GM21825 (cell line): ENCODE data around the gene CUX1.

Source experiments
- ATAC-seq: cut with Tn5 transposase; IDR thresholded peaks from one replicate; pipeline ENCODE4 v1.9.1; 2021; ENCODE audit warnings: mild to moderate bottlenecking, moderate library complexity; ENCODE audit not compliant: unreplicated experiment

The CUX1 gene

DNA sequence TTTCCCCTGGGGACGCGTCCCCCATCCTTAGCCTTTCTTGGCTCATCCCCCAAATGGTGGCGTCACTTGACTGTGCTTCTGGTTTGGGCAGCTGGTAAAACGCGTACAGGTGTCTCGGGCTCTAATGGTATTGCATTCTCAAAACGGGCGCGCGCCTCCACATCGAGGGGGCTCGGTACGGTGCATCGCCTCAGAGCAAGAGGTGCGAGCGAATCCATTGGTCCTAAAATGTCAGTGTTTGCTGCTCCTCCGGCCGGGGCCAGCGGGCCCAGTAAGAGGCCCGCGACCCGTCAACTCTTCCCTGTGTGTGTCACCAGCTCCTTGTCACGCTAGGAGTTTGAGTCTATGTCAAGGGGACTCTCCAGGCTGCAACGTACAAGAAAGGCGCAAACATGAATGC lies 378.6 kb downstream of the CUX1 start:
- no peak for ATAC-seq

DNA sequence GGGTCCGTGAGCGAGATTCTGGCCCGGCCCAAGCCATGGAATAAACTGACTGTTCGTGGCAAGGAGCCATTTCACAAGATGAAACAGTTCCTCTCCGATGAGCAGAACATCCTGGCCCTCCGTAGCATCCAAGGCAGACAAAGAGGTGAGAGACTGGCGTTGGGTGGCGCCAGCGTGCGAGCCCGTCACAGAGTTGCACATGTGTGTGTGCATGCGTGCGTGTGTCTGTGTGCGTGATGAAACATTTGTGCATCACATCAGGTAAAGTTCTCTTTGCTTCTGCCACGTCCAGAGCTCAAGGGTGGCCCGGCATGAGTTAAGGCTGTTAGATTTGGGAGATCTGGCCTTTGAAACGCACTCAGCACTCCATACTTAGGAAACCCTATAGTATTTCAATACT lies 379.7 kb downstream of the CUX1 start:
- ATAC-seq, result no peak

DNA sequence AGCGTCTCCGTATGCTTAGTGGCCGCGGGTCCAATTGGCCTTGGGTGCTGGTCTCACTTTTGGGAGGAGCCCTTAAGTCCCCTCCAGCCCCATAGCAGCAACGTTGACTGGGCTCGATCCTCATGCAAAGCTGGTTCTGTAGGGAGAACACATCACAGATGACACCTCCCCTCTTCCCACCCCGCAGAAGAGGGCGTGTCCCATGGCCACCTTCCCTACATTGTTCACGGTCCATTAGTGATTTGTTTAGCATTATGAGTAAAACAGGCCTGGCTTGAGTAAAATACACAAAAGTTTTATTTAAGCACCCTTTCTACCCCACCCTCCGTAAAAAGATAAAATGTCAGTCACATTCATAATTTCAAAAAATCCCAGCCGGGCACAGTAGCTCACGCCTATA lies 380.2 kb downstream of the CUX1 start:
- no peak for ATAC-seq

- no peak for ATAC-seq
Observed at GRCh38 chr7:102198417-102198956, 381.1 kb downstream of the CUX1 start.

- ATAC-seq, result no peak
Observed at GRCh38 chr7:102201576-102201975, 384.1 kb downstream of the CUX1 start.

GRCh38 chr7:102202556-102202955 lies 385.1 kb downstream of the CUX1 start:
- no peak for ATAC-seq

DNA sequence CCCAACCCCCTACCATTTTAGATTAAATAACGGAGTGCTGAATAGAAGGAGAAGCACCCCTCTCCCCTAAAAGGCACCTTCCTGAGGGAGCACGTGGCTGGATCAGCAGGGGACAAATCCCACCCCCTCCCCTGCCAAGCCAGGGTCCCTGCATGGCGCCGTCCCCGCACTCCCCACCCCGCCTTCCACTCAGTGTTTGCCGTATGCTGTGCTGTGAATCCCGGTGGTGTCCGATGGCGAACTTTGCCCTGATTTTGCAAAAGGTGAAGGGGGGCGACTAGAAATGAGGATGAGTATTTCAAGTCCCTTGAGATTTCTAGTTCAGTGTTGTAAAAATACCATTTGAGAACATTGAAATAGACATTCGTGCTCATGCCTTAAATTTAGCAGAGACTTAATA lies 385.8 kb downstream of the CUX1 start:
- no peak for ATAC-seq

GRCh38 chr7:102204212-102204611 lies 386.8 kb downstream of the CUX1 start:
- ATAC-seq, result no peak

- ATAC-seq, result no peak
Observed at GRCh38 chr7:102205915-102206314, 388.5 kb downstream of the CUX1 start.

- no peak for ATAC-seq
Observed at GRCh38 chr7:102208826-102209225, 391.4 kb downstream of the CUX1 start.

GRCh38 chr7:102210787-102211186 lies 393.4 kb downstream of the CUX1 start:
- no peak for ATAC-seq

- ATAC-seq, result no peak
Observed at GRCh38 chr7:102211590-102212550, 394.4 kb downstream of the CUX1 start.

DNA sequence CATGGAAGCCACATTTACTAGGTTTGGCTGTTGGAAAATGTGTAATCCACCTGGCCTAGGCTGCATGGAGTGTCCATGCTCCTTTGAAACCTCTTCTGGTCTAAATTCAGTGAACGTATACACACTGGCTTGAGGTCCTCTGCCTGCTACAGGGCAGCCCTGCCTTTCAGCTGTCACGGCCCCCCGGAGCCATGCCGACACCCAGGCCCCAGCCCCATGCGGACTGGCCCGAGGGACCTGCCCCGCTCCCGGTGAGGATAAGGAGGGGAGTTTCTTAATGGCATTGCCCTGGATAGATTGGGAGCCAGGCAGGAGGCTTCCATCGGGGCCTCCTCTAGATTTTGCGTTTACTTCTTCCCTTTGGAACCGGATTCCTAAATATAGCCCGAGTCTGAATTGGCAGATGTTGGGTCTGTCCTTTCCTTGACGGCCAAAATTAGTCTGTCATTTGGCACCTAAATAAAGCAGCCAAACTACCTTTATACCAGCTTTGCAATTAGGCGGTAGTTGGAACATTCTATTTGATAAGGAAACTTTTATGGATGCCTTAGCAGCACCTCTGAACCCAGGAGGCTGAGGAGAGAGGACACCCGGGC lies 397.1 kb downstream of the CUX1 start:
- no peak for ATAC-seq

DNA sequence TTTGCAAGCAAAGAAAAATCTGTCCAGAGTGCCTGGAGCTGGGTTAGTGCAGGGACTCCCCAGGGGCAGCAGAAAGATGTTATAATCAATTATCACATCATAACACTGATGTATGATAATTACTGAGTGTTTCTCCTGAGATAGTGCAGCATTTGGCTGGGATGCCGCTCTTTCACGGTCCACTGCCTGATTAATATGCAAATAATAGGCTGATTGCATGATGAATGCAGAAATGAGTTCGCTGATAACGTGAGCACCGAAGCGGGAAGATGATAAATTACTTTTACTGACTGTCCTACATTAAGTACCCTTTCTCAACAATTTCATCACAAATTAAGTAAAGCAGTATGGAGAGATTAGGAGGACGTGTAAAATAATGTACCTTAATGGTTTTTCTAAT lies 397.8 kb downstream of the CUX1 start:
- ATAC-seq, result no peak

- ATAC-seq, result no peak
Observed at GRCh38 chr7:102215711-102216110, 398.3 kb downstream of the CUX1 start.

- ATAC-seq, result no peak
Observed at GRCh38 chr7:102216573-102217314, 399.3 kb downstream of the CUX1 start.

DNA sequence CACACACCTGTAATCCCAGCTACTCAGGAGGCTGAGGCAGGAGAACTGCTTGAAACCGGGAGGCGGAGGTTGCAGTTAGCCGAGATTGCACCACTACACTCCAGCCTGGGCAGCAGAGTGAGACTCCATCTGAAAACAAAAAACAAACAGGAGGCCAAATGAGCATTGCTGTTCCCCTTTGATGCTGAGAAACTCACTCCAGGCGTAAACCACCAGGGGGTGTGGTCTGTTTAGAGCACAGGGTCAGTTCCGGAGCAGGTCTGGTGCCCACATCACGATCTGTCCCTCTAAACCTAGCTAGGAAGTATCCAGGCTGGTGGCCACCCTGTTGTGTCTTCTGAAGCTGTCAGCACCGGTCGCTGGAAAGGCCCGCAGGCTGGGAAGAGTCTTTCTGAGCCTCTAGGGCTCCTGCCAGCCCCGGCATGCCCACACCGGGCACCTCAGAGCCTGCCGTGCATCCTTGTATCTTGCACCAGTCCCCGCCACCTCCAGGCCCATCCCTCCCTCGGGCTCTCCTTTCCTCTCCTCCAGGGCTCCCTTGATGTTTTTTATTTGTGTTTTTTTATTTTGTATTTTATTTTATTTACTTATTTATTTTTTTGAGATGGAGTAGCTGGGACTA lies 402.9 kb downstream of the CUX1 start:
- ATAC-seq, result no peak

- no peak for ATAC-seq
Observed at GRCh38 chr7:102220960-102221800, 403.8 kb downstream of the CUX1 start.

DNA sequence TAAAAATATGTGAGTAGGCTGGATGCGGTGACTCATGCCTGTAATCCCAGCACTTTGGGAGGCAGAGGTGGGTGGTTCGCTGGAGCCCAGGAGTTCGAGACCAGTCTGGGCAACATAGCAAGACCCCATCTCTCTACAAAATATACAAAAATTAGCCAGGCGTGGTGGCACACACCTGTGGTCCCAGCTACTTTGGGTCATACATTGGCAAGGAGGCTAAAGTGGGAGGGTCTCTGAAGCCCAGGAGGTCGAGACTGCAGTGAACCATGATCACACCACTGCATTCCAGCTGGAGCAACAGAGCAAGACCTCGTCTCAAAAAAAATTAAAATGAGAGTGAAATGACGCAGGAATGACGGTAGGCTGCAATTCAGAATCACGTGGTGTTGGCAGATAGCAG lies 404.5 kb downstream of the CUX1 start:
- ATAC-seq, result no peak

DNA sequence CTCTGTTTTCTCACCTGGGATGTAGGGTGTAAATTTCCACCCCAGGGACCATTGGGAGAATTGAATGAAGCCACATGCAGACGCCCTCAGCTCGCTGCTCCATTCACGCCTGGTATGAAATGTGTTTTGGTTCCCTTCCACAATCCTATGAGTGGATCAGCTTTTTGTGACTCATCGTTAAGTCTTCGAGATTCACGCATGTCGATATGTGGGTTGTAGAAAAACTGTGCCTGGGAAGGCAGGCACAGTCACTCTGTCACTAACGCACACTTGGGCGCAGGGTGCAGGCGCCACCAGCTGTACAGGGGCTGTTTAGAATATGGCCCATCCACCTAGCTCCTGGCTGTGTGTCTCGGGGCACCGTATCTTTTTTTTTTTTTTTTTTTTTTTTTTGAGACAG lies 405.0 kb downstream of the CUX1 start:
- ATAC-seq, result no peak
